Measurements from ENCODE around the gene ANKRD11.

ANKRD11 gene

DNA sequence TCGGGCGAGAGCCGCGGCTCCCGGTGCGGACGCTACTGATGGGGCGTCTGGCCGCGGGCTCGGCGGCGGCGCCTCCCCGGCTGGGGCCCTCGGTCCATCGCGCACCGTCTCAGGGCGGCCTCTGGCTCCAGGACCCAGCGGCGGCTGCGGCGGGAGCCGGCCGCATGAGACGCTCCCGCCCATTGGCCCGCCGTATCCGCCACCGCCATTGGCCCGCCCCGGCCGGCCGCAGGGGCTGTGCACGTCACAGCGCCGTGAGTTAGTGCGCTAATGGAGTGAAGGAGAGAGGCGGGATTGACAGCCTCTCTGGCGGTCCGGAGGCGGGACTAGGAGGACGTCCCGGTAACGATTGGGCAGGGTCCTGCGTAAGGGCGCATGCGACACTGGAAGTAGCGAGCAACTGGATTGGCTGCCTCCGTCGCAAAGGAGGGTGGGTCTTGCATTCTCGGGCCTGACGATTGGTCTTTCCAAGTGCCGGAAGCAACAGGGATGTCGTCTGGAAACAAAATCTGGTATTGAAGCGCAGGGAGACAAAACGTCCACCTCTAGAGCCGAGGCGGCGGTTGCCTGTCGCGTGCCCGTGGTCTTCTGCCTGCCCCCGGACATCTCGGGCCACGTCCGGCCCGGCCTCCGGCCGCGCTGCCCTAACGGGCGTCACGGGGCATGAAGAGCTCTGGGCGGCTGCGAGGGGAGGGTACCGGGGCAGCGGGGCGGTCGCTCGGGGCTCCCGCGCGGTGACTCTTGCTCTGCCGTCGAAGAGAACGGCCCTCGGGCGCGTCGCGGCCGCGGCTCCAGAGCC, at the start of gene ANKRD11:
TSS of gene ANKRD11 (minus strand) at position 123 of the 799 bp plus-strand sequence. CDS start 173,542 bp downstream, outside the sequence.
- peak; percentile 98 for DNase-seq (ENCODE audit: low read depth)

DNA sequence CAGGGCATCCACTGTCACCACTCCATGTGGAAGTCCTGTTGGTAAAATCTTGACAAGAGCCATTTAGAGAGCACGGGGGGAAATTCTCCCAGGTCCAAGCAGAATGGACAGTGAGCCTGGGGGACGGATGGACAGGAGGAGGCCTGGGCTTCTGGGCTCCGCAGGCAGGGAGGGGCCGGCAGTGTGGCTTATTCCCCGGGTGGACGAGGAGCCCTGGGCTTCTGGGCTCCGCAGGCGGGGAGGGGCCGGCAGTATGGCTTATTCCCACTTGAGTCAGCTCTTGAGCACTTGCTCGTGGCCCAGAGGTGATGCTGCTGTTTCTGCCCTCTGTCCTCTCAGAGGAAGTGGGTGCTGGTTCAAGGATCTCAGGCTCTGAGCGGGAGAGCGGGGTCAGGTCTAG, 47.9 kb upstream of the ANKRD11 start:
- no peak for DNase-seq (ENCODE audit: low read depth)

DNA sequence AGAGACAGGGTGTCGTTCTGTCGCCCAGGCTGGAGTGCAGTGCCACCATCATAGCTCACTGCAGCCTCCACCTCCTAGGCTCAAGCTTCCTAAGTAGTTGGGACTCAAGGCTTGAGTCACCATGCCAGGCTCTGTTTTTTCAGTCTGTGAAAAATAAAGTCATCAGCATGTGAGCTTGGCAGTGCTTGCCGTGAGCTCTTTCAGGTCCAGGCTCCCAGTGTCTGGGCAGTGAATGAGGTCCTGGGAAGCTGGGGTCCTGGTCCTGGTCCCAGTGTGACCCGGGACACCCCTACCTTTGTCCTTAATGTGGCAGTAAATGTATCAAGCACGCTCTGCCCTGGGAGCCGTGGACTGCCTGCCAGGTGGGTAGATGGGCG, 47.2 kb upstream of the ANKRD11 start:
- DNase-seq (ENCODE audit: low read depth) = no peak

DNA sequence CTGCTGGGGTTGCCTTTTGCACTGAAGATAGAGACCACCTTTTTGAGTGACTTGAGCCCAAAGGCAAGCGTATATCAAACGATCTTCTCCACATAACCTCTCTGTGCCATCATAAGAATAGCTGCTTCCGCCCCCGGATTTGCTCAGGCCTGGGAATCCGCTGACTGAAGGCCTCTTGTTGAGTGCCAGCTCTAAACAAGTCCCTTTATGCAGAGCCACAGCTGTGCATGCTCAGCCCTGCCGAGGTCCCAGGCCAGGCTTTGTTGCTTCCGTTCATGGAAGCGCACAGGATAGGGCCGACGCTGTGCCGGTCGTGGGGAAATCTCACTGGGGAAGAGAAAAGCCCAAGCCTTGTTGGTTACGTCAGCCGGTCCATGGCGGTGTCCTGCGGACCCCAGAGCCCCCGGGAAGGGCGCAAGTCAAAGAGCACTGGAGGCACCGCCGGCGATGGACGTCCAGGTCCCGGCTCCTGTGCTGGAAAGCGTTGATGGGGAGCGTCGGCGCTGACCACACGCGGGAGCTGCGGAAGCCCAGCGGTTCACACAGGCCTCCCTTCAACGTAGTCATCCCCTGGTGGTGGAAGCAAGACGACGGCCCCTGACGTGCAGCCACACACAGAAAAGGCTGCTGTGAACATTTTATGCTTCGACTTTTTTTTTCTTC, 46.7 kb upstream of the ANKRD11 start:
- DNase-seq (ENCODE audit: low read depth) = no peak

DNA sequence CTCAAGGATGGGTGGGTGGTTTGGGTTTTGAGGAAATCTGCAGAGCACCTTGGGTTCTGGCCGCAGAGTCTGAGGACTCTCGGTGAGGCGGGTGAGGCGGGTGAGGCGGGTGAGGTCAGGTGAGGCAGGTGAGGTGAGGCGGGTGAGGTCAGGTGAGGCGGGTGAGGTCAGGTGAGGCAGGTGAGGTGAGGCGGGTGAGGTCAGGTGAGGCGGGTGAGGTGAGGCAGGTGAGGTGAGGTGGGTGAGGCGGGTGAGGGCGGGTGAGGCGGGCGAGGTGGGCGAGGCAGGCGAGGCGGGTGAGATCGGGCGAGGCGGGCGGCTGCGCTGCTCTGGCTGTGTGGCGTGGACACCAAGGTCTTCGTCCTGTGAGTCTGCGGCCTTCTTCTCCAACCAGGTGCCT, 46.0 kb upstream of the ANKRD11 start:
- DNase-seq (ENCODE audit: low read depth) = no peak

DNA sequence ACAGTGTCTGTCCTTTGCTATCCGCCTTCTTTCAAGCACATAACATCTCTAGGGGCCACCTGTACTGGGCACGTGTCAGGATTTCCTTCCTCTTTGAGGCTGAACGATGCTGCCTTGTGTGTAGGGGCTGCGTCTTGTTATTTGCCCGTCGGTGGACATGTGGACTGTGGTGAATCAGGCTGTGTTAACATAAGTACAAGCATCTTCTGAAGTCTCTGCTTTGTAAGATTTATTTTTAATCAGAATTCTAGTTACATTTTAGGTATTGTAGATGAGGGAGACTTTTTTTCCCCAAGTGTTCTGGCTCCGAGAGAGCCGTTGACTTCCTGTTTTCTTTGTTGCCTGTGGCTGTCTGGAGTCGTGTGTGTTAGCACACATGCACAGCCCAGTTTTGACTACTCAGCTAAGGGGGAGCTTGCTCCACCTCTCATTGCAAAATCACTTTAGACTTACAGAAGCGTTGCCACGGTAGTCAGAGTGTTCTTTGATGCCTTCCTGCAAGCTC, 43.9 kb upstream of the ANKRD11 start:
- DNase-seq (ENCODE audit: low read depth) = no peak

DNA sequence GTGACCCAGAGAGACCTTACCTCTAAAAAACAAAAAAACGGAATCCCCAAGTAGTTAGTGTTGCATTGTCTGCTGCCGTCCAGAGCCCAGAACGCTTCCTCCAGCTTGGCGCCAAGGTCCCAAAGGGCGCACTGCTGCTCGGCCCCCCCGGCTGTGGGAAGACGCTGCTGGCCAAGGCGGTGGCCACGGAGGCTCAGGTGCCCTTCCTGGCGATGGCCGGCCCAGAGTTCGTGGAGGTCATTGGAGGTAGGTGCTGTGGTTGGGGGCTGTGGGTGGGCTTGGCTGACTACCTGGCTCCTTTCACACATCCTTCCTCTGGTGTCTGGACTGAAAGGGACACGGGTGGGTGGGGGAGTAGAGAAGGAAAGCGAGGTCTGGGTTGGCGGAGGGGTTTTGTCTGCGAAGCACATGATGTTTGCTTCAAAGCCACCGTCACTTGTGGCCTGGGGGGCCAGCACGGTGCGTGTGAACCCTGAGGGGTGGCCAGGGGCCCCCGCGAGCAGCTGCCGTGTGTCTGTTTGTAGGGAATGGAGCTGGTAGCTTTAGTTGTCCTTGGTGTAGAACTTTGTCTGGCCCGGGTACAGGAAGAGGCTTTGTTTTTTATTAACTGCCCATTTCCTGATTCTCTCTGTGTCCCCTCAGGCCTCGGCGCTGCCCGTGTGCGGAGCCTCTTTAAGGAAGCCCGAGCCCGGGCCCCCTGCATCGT, 41.6 kb upstream of the ANKRD11 start:
- DNase-seq (ENCODE audit: low read depth) = no peak

DNA sequence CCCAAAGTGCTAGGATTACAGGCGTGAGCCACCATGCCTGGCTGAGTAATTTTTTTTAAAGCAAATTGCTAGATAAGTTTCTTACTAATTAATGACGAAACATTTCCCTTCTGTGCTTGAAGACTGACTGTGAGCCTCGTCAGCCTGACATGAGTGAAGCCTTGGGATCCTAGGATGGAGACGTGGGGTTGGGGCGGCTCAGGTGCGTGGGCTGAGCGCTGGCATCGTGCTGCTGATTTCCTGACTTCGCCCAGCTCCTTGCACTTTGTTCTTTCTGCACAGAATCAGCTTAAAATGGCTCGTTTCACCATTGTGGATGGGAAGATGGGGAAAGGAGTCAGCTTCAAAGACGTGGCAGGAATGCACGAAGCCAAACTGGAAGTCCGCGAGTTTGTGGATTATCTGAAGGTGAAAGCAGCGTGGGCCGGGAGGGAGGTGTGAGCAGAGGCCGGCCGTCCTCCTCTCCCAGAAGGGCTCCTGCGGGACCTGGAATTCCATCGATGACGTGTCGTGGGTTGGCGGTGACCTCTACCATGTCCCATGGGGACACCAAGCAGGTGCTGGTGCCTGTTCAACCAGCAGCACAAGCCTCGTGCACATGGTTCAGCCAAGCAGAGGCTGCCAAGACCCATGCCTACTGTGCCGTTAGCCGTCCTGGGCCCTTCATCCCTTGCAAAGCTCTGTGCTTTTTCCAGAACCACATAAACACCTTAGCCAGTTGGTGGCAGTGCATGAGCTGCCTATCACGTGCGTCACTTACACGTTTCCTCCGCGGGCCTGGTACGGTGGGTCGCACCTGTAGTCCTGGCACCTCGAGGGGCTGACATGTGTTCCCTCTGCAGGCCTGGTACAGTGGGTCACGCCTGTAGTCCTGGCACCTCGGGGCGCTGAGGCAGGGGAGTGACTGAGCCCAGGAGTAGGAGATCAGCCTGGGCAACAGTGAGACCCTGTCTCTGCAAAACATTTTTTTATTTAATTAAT, 40.3 kb upstream of the ANKRD11 start:
- no peak for DNase-seq (ENCODE audit: low read depth)

DNA sequence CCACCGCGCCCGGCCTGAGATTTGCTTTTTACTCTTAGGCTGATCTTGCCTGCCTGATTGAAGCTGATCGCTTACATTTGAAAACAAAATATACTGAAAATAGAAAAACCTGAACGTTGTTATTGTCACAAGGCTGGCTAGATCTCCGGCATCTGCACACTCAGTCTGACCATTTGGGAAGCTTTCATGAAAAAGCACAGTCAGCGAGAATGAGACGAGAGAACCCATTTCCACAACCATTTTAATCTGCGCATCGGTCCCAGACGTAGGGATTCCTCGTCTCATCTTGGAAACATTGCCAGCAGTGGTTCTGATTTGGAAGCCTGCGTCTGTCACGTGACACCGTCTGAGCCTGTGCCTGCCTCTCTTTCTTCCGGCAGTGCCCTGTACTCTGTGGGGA, 38.7 kb upstream of the ANKRD11 start:
- no peak for DNase-seq (ENCODE audit: low read depth)

DNA sequence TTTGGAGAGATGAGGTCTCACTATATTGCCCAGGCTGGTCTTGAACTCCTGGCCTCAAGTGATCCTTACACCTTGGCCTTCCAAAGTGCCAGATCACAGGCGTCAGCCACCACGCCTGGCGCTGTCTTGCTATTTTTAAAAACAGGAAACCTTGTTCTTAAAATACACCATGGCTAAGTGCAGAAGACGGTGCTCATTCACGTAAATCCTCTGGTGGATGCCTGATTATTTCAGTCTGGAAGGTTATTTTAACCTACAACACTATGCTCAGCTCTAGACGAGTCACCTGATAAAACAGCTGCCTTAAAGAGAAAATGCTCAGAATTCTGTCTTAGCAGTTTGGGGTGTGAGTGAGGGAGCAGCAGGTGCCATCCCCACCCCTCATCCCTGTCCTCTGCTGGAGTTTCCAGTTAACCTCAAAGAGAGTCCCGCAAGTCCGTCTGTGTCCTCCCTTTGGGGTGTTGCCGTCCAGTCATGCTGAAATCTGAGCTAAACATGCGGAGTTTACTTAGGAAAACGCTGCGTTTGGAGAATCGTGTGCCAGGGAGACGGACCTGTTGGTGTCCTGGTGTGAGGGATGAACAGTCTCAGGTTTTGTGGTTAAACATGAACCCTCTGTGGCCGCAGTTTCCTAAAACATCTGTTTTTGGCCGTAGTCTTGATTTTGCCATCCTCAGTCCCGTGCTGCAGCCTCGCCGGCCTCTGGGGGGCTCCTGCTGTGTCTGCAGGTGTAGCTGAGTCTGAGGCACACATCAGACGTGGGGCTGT, 35.0 kb upstream of the ANKRD11 start:
- no peak for DNase-seq (ENCODE audit: low read depth)

DNA sequence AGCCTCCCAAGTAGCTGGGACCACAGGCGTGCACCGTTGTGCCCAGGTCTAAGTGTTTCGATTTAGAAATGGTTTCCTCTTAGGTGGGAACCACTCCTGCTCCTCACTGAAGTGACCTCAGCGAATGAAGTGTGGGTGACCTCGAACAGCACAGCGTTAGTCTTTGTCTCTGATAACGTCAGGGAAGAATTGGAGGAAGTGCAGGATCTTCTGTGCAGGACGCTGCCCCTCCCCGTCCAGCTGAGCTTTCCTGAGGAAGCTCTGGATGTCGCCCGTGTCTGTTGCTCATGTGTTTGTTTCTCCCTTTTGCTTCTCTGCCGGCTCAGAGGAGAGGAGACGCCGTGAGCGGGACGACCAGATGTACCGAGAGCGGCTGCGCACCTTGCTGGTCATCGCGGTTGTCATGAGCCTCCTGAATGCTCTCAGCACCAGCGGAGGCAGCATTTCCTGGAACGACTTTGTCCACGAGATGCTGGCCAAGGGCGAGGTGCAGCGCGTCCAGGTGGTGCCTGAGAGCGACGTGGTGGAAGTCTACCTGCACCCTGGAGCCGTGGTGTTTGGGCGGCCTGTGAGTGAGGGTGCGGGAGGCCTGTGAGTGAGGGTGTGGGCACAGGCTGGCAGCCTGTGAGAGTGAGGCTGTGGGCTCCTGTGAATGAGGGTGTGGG, 33.5 kb upstream of the ANKRD11 start:
- DNase-seq (ENCODE audit: low read depth) = no peak

DNA sequence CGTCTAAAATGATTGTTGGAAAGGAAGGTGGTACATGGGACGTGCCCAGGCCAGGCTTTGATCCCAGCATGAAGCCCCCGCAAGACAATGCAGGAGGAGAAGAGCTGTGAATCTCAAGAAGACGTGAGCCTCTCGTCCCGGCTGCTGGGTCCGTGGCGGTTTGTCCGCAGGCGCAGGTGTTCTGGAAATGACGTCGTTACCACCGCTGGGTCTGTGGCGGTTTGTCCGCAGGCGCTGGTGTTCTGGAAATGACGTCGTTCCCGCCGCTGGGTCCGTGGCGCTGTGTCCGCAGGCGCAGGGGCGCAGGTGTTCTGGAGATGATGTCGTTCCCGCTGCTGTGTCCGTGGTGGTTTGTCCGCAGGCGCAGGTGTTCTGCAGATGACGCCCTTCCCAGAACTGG, 31.9 kb upstream of the ANKRD11 start:
- DNase-seq (ENCODE audit: low read depth) = no peak

DNA sequence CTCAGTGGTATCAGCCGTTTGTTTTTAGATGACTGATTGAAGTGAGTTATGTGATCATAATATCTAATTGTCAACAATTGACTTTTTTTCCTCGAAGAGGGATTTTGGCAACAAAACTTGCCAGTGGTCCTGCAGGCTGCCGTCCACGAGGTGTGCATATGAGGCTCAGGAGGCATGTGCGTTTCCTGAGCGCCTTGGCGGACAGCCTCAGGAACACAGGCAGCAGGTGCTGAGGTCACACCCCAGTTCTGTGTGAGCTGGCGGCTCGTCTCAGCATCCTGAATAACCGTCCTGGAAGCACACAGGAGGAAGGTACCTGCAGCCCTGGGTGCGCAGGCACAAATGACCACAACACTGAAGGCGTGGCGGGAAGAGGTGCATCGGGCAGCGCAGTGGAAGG, 29.5 kb upstream of the ANKRD11 start:
- DNase-seq (ENCODE audit: low read depth) = no peak

DNA sequence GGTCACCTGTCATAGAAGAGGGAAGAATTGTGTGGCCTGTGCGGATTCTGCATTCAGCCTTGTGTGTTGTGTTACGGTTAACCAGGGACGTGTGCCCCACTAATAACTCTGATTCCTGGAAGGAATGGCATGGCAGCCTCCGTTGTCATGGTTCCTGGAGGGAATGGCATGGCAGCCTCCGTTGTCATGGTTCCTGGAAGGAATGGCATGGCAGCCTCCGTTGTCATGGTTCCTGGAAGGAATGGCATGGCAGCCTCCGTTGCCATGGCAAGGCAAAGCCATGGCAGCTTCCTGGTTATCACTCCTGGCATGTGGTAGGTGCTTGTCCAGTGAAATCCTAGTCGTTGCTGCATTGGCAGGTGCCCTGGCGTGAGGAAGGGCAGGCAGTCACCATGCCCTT, 26.8 kb upstream of the ANKRD11 start:
- no peak for DNase-seq (ENCODE audit: low read depth)

DNA sequence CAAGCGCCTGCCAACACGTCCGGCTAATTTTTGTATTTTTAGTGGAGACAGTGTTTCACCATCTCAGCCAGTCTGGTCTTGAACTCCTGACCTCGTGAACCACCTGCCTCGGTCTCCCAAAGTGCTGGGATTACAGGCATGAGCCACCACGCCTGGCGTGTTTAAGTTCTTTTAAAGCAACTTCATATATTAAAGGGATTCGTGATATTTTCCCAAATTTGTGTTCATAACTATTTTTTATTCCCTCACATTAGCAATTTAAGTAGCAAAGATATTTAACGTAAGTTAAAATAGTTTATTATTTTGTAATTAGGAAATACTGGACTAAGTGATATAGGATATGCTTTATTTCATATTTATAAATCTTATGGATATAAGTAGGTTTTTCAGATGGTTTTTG, 22.1 kb upstream of the ANKRD11 start:
- no peak for DNase-seq (ENCODE audit: low read depth)

DNA sequence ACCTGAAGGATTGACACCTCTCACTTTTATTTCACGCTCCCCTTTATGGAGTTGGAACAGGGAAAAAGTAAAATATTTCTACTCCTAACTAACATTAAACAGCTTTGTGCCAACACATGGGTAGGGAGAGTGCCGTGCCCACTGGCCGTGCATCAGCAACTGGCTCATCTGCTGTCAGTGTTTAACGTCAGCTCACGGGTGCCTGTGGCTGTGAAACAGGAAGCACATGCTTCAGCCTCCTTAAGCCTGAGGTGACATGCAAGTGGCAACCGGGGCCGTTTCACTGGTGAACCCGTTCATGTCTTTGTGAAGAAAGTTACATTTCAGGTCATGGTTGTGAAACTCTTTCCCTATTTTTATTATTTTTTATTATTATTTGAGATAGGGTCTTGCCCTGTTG, 21.0 kb upstream of the ANKRD11 start:
- DNase-seq (ENCODE audit: low read depth) = no peak

DNA sequence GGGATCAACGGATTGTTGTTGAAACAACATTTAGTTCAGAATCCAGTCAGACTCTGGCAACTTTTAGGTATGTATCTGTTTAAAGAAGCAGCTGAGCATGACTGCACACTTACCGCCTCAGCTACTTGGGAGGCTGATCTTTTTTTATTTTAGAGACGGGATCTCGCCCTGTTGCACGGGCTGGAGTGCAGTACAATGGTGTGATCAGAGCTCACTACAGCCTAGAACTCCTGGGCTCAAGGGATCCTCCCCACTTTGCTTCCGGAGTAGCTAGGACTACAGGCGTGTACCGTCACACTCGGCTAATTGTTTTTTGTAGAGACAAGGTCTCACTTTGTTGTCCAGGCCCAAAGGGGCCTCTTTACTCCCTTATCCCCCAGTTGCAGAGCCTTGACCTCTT, 20.2 kb upstream of the ANKRD11 start:
- no peak for DNase-seq (ENCODE audit: low read depth)

DNA sequence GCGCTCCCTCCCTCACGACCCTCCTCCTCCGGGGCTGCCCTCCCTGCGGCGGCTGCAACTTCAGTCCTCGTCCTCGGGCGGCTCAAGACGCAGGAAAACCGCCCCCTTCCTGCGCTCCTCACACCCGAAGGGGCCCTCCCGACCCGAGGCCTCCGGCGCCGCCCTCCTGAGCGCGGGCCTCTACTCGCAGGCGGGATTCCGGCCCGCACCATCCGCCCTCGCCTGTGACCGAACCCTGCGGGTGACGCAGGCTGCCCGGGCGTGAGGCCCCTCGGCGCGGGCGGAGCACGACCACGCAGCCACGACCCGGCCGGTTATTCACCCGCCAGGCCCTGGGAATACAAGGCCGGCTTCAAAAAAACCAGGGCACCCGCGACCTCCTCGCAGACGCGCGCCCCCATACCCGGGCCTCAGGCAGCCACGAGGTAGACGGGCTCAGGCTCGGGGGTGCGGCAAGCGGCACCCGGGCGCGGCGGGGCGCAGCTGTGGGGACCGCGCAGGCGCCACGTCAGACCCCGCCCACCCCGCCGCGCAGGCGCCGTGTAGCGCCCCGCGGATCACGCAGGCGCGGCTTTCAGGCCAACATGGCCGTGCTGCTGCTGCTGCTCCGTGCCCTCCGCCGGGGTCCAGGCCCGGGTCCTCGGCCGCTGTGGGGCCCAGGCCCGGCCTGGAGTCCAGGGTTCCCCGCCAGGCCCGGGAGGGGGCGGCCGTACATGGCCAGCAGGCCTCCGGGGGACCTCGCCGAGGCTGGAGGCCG, 17.7 kb upstream of the ANKRD11 start, which contains the start of gene SPG7:
TSS of gene SPG7 (plus strand) at position 570 of the 757 bp plus-strand sequence. CDS start at position 585, 15 bp downstream.
- DNase-seq (ENCODE audit: low read depth) = peak; percentile 86

DNA sequence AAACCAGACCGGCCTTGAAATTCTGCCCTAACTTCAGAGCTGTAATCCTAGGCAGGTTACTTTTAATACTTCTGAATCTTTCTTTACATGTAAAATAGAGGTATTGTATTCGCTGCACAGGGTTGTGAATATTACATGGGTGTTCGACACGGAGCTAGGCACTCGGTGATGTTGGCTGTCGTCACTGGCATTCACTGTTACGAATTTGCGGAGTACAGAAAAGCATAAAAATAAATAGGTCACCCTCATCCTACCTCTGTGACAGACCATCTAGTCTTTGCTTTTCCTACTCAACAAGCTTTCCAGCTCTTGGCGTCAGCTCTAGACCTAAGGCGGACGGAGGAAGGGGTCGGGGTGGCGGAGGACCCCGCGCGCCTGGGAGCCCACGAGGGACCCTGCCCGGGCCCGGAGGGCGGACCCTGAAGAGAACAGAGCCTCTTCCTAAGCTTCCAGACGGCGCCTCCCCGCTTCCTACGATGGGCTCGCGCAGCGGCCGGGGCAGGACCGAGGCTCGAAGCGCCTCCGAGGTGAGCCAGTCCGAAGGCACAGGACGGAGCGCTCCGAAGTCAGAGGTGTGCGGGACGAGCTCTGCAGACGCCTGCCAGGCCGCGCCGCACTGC, 17.0 kb upstream of the ANKRD11 start:
- peak; percentile 13 for DNase-seq (ENCODE audit: low read depth)

All from activated T-cell treated with anti-CD3 and anti-CD28 coated beads for 24 hours (primary cell).